ENCODE data around the gene SRC. TPM values are rescaled to one million over a fixed set of nuclear protein-coding genes. Genes with fewer than 3 reads are reported as not detected.

SRC gene
- total RNA-seq, 4 donors from 2014 or later = 23.4 to 36.9 (median 29.0) TPM

DNA sequence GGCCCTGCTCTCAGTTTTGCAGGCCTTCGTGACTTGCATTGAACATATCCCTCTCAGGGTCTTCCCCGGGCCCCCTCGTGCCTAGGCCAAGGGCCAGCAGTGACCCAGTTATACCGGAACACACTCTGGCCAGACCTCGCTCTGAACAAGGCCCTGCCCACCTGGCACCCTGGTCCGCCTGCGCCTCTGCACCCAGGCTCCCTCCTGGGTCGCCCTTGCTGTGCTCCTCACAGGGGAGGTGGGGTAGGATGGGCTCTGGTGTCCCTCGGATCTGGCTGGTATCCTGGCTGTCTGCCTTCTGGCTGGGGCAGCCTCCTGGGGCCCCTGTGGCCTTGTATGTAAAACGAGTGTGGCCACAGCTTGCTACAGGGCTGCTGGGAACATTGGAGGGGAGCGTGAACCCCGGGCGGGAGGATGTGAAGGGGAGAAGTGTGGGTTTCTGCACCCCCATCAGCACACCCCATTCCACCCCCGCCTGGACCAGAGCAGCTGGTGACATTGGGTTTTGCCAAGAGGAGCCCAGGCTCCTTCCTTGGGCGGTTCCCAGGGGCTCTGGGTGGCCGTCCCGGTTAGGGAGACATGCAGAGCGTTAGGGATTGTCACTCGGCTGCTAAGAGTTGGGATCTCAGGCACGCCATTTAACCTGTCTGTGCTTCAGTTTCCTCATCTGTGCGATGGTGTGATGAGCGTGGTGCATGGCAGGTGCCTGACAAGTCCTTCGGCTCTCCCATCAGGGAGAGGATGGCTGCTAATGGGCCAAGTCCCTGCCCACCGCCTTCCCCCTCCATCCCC is 17.5 kb downstream of the SRC start:
- H3K9me3 ChIP-seq = no peaks in the 10 kb centered on the region
- H3K27me3 ChIP-seq = no peaks in the 10 kb centered on the region
- TF ChIP-seq CTCF (IDR thresholded peaks at IDR 0.05) = no peak
- TF ChIP-seq EP300 (IDR thresholded peaks at IDR 0.05) = no peak
- no peak for TF ChIP-seq POLR2A (IDR thresholded peaks at IDR 0.05)
- no peak overlapping the region for H3K4me3 ChIP-seq
- peaks cover 0 to 17% (median 7%) of the 10 kb centered on the region in 4 donors for H3K4me1 ChIP-seq
- no peak overlapping the region for H3K27ac ChIP-seq
- peaks cover 0 to 16% (median 0%) of the 10 kb centered on the region in 3 donors for H3K36me3 ChIP-seq
- 88 to 90% methylated on average over 20 to 24 of the region's 24 CpGs for WGBS, 2 donors
- DNase-seq (ENCODE audit: low spot score in 2 of 2) = no peak

DNA sequence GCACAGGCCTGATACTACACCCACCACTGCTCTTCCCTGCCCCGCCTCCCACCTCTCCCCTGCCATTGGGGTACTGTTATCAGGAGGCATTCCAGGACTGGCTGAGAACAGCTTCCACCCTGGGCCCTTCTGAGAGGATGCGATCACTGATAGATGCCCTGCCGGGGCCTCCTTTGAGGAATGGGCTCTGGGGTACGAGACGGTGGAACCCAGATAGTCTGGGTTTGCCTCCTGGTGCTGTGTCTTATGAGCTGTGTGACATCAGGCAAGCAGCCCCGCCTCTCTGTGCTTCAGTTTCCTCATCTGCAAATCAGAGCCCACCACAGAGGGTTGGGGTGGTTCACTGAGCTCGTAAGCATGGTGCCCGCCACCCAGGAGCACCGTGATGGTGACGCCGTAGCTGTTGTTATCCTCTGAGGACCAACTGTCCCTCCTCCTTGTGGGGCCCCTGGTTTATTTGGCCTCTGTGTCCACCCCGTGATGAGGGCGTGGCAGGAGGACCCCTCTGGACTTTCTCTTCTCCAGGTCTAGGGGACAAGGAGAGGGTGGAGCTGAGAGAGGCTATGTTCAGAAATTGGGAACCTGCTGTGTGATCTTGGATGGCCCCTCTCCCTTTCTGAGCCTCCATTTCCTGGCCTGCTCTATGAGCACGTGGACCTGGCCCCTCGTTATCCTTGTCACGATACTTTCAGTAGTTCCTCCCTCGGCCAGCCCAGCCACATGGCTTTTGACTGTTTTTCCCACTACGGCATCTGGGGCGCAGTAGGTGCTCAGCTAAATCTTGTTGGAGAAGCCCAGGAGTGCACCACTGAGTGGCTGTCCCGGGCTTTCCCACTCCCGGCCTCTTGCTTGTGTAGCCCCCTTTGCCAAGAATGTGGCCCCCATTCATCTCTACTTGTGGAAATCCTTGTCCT is 18.3 kb downstream of the SRC start:
- no peak for TF ChIP-seq EP300 (IDR thresholded peaks at IDR 0.05)
- TF ChIP-seq POLR2A (IDR thresholded peaks at IDR 0.05) = no peak
- no peak for TF ChIP-seq CTCF (IDR thresholded peaks at IDR 0.05)
- H3K36me3 ChIP-seq = peaks cover 0 to 16% (median 0%) of the 10 kb centered on the region in 3 donors
- peaks cover 0 to 9% (median 0%) of the 10 kb centered on the region in 4 donors for H3K4me1 ChIP-seq
- no peak for DNase-seq (ENCODE audit: low spot score in 2 of 2)
- H3K27ac ChIP-seq = no peak overlapping the region
- 89 to 90% methylated on average over 19 to 21 of the region's 21 CpGs for WGBS, 2 donors
- H3K9me3 ChIP-seq = no peaks in the 10 kb centered on the region
- H3K27me3 ChIP-seq = no peaks in the 10 kb centered on the region
- H3K4me3 ChIP-seq = no peak overlapping the region

- Histone ChIP-seq H3K27me3 (no peaks in the 10 kb centered on the region), H3K4me3 (no peak overlapping the region), H3K36me3 (peaks cover 0 to 16% (median 0%) of the 10 kb centered on the region in 3 donors), H3K9me3 (no peaks in the 10 kb centered on the region), H3K4me1 (peaks cover 0 to 6% (median 0%) of the 10 kb centered on the region in 4 donors), H3K27ac (no peak overlapping the region)
- no peak for TF ChIP-seq CTCF (IDR thresholded peaks at IDR 0.05)
- no peak for TF ChIP-seq POLR2A (IDR thresholded peaks at IDR 0.05)
- no peak for TF ChIP-seq EP300 (IDR thresholded peaks at IDR 0.05)
- 75 to 76% methylated on average over 3 of the region's 3 CpGs for WGBS, 2 donors
- DNase-seq (ENCODE audit: low spot score in 2 of 2) = no peak
Observed at GRCh38 chr20:37364927-37365272, 19.0 kb downstream of the SRC start.

GRCh38 chr20:37365760-37366638 is 20.1 kb downstream of the SRC start:
- H3K4me1 ChIP-seq = peaks cover 0 to 6% (median 0%) of the 10 kb centered on the region in 4 donors
- no peak for DNase-seq (ENCODE audit: low spot score in 2 of 2)
- peaks cover 0 to 16% (median 0%) of the 10 kb centered on the region in 3 donors for H3K36me3 ChIP-seq
- no peaks in the 10 kb centered on the region for H3K27me3 ChIP-seq
- H3K27ac ChIP-seq = no peak overlapping the region
- no peaks in the 10 kb centered on the region for H3K9me3 ChIP-seq
- TF ChIP-seq CTCF (IDR thresholded peaks at IDR 0.05) (no peak), POLR2A (IDR thresholded peaks at IDR 0.05) (no peak), EP300 (IDR thresholded peaks at IDR 0.05) (no peak)
- 83 to 84% methylated on average over 6 of the region's 6 CpGs for whole genome bisulfite sequencing, 2 donors
- H3K4me3 ChIP-seq = no peak overlapping the region

Measured in tibial nerve (tissue), 4 donors.